Ammon's horn (tissue), 1 donor: Measurements from ENCODE around the gene FBLN2.
A peak's percentile ranks its signal among the peaks of the same experiment; 100 is the strongest.

Source experiments
- DNase-seq: peaks from one replicate; pipeline ENCODE4 v3.0.0-alpha.2; 2016; ENCODE audit warnings: low spot score

The FBLN2 gene

GRCh38 chr3:13605555-13605954 is 56.6 kb downstream of the FBLN2 start:
- no peak for DNase-seq

- DNase-seq: no peak
Measured at GRCh38 chr3:13607821-13608597, 59.1 kb downstream of the FBLN2 start.

GRCh38 chr3:13608969-13609725 is 60.2 kb downstream of the FBLN2 start:
- DNase-seq: no peak

GRCh38 chr3:13610006-13610570 is 61.2 kb downstream of the FBLN2 start:
- DNase-seq: no peak

- no peak for DNase-seq
Measured at GRCh38 chr3:13611221-13611620, 62.3 kb downstream of the FBLN2 start.

GRCh38 chr3:13612829-13613228 is 63.9 kb downstream of the FBLN2 start:
- peak; percentile 13 for DNase-seq

- no peak for DNase-seq
Measured at GRCh38 chr3:13613343-13614190, 64.6 kb downstream of the FBLN2 start.

- no peak for DNase-seq
Measured at GRCh38 chr3:13614607-13615006, 65.7 kb downstream of the FBLN2 start.

GRCh38 chr3:13615019-13615528 is 66.1 kb downstream of the FBLN2 start:
- no peak for DNase-seq

- no peak for DNase-seq
Measured at GRCh38 chr3:13616359-13616758, 67.4 kb downstream of the FBLN2 start.

GRCh38 chr3:13617097-13617738 is 68.3 kb downstream of the FBLN2 start:
- DNase-seq: no peak

GRCh38 chr3:13617981-13618380 is 69.1 kb downstream of the FBLN2 start:
- no peak for DNase-seq

- no peak for DNase-seq
Measured at GRCh38 chr3:13618836-13619235, 69.9 kb downstream of the FBLN2 start.

GRCh38 chr3:13619661-13620230 is 70.8 kb downstream of the FBLN2 start:
- no peak for DNase-seq

- no peak for DNase-seq
Measured at GRCh38 chr3:13620281-13620680, 71.4 kb downstream of the FBLN2 start.

GRCh38 chr3:13620776-13621365 is 71.9 kb downstream of the FBLN2 start:
- DNase-seq: no peak

GRCh38 chr3:13621381-13622221 is 72.7 kb downstream of the FBLN2 start:
- no peak for DNase-seq

GRCh38 chr3:13622356-13622755 is 73.4 kb downstream of the FBLN2 start:
- no peak for DNase-seq

GRCh38 chr3:13623101-13623654 is 74.3 kb downstream of the FBLN2 start:
- DNase-seq: no peak
